Activated naive CD4-positive, alpha-beta T cell treated with anti-CD3 and anti-CD28 coated beads for 36 hours (primary cell): ENCODE data around the gene SHMT2. TPM values are rescaled to one million over a fixed set of nuclear protein-coding genes. Genes with fewer than 3 reads are reported as not detected.

Experiments used
- CTCF ChIA-PET: fragments of 350-600 bp; sonication (Branson Sonifier 250); formaldehyde crosslinking; loops from one replicate; lab custom pipeline; 2021; ENCODE audit warnings: antibody characterized with exemption; lab: Charles Lee
- DNase-seq: peaks from one replicate; pipeline ENCODE4 v3.0.0-alpha.2; 2020
- H3K27ac Mint-ChIP-seq: one replicate; pipeline ENCODE4 v1.8.0; 2021; ENCODE audit warnings: mild to moderate bottlenecking, mixed read lengths
- H3K27me3 Mint-ChIP-seq: one replicate; pipeline ENCODE4 v1.8.0; 2021; ENCODE audit warnings: low read depth, mixed read lengths
- H3K36me3 Mint-ChIP-seq: one replicate; pipeline ENCODE4 v1.8.0; 2021; ENCODE audit warnings: low read depth, mixed read lengths
- H3K4me1 Mint-ChIP-seq: one replicate; pipeline ENCODE4 v1.8.0; 2021; ENCODE audit warnings: low read depth, mixed read lengths
- H3K4me3 Mint-ChIP-seq: one replicate; pipeline ENCODE4 v1.8.0; 2021; ENCODE audit warnings: mild to moderate bottlenecking, moderate library complexity, mixed read lengths
- H3K9me3 Mint-ChIP-seq: one replicate; pipeline ENCODE4 v1.8.0; 2021; ENCODE audit warnings: mixed read lengths
- intact Hi-C: fragments of 100-400 bp; cut with micrococcal nuclease; formaldehyde crosslinking; loops from one replicate; pipeline ENCODE4 v1.15.1; 2023
- total RNA-seq, 2 experiments: library from RNA; stranded (reverse); gene quantifications; one replicate each; pipeline ENCODE4 v1.2.3, GENCODE V29; 2021

The SHMT2 gene
- total RNA-seq, 2 experiments from 2014 or later = 542 to 552 TPM

DNA sequence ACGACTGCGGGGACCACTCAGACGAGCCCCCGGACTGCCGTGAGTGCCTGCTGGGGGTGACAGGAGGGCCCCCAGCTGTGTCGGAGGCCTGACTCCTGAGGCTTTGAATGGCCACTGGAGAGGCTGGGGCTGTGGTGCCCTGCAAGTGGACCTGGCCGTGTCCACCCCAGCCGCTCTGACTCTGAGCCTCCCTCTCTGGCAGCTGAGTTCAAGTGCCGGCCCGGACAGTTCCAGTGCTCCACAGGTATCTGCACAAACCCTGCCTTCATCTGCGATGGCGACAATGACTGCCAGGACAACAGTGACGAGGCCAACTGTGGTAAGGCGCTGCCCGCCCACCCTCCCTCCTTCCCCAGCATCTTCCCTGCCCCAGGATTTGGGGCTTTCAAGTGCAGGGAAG lies 29.0 kb upstream of the SHMT2 start:
- H3K4me3 Mint-ChIP-seq = no peak overlapping the region
- H3K4me1 Mint-ChIP-seq = no peaks in the 10 kb centered on the region
- CTCF ChIA-PET = interaction anchor here (1.3 kb wide), 1 partner anchor 255 kb away, joined by 3 read pairs; the partner anchor contains the start of gene INHBE
- DNase-seq = no peak
- H3K27me3 Mint-ChIP-seq = no peaks in the 10 kb centered on the region
- no peaks in the 10 kb centered on the region for H3K36me3 Mint-ChIP-seq
- no peaks in the 10 kb centered on the region for H3K9me3 Mint-ChIP-seq
- intact Hi-C loops = no loop called here
- no peak overlapping the region for H3K27ac Mint-ChIP-seq

DNA sequence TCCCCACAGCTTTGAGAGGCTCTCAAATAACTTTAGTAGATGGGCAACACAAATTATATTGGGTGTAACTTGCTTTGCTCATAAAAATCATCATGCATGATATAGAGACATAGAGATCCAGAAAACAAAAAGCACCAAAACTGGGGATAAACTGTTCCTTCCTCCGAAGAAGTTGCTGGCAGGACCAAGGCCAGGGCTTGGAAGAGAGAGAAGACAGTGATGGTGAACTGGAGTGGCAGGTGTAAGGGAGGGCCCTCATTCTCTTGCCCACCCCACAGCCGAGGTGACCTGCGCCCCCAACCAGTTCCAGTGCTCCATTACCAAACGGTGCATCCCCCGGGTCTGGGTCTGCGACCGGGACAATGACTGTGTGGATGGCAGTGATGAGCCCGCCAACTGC lies 28.3 kb upstream of the SHMT2 start:
- Mint-ChIP-seq H3K4me3 (no peak overlapping the region), H3K4me1 (no peaks in the 10 kb centered on the region), H3K27me3 (no peaks in the 10 kb centered on the region), H3K27ac (no peak overlapping the region), H3K9me3 (no peaks in the 10 kb centered on the region), H3K36me3 (no peaks in the 10 kb centered on the region)
- CTCF ChIA-PET = interaction anchor here (1.3 kb wide), 1 partner anchor 254 kb away, joined by 3 read pairs; the partner anchor contains the start of gene INHBE
- intact Hi-C loops = no loop called here
- DNase-seq = no peak

DNA sequence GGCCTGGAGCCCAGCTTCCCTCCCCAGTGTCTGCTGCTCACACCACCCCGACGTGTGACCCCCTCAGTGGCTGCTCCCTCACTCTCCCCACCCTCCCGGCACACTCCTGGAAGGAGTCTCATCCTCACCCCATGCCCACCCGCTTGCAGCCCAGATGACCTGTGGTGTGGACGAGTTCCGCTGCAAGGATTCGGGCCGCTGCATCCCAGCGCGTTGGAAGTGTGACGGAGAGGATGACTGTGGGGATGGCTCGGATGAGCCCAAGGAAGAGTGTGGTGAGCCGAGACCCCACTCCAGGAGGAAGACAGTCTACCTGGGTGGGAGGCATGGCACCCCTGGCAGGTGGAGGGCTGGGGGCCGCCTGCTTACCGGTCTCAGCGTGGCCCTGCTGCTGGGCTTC lies 27.9 kb upstream of the SHMT2 start:
- H3K9me3 Mint-ChIP-seq = no peaks in the 10 kb centered on the region
- no peak overlapping the region for H3K27ac Mint-ChIP-seq
- H3K4me3 Mint-ChIP-seq = no peak overlapping the region
- CTCF ChIA-PET = no interaction called here
- no peaks in the 10 kb centered on the region for H3K36me3 Mint-ChIP-seq
- H3K4me1 Mint-ChIP-seq = no peaks in the 10 kb centered on the region
- no peaks in the 10 kb centered on the region for H3K27me3 Mint-ChIP-seq
- intact Hi-C loops = no loop called here
- DNase-seq = no peak

- Mint-ChIP-seq H3K36me3 (no peaks in the 10 kb centered on the region), H3K27me3 (no peaks in the 10 kb centered on the region), H3K9me3 (no peaks in the 10 kb centered on the region), H3K4me1 (no peaks in the 10 kb centered on the region), H3K27ac (no peak overlapping the region), H3K4me3 (no peak overlapping the region)
- intact Hi-C loops = no loop called here
- CTCF ChIA-PET = no interaction called here
- no peak for DNase-seq
Measured at GRCh38 chr12:57202321-57202720, 27.2 kb upstream of the SHMT2 start.

DNA sequence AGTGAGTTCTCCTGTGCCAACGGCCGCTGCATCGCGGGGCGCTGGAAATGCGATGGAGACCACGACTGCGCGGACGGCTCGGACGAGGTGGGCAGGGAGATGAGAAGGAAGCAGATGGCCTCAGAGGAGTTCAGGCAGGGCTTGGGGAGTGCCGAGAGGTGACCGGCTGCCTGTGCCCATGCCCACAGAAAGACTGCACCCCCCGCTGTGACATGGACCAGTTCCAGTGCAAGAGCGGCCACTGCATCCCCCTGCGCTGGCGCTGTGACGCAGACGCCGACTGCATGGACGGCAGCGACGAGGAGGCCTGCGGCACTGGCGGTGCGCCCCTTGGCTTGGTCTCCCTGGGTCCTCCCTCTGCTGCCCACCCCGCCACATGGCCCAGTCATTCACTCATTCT lies 26.3 kb upstream of the SHMT2 start:
- no peak overlapping the region for H3K27ac Mint-ChIP-seq
- H3K4me1 Mint-ChIP-seq = no peaks in the 10 kb centered on the region
- CTCF ChIA-PET = no interaction called here
- H3K4me3 Mint-ChIP-seq = no peak overlapping the region
- intact Hi-C loops = no loop called here
- H3K27me3 Mint-ChIP-seq = no peaks in the 10 kb centered on the region
- no peaks in the 10 kb centered on the region for H3K36me3 Mint-ChIP-seq
- no peak for DNase-seq
- H3K9me3 Mint-ChIP-seq = no peaks in the 10 kb centered on the region

GRCh38 chr12:57203791-57204190 lies 25.7 kb upstream of the SHMT2 start:
- H3K4me3 Mint-ChIP-seq = no peak overlapping the region
- H3K27me3 Mint-ChIP-seq = no peaks in the 10 kb centered on the region
- intact Hi-C loops = no loop called here
- H3K9me3 Mint-ChIP-seq = no peaks in the 10 kb centered on the region
- CTCF ChIA-PET = no interaction called here
- H3K36me3 Mint-ChIP-seq = no peaks in the 10 kb centered on the region
- H3K4me1 Mint-ChIP-seq = no peaks in the 10 kb centered on the region
- no peak for DNase-seq
- H3K27ac Mint-ChIP-seq = no peak overlapping the region

DNA sequence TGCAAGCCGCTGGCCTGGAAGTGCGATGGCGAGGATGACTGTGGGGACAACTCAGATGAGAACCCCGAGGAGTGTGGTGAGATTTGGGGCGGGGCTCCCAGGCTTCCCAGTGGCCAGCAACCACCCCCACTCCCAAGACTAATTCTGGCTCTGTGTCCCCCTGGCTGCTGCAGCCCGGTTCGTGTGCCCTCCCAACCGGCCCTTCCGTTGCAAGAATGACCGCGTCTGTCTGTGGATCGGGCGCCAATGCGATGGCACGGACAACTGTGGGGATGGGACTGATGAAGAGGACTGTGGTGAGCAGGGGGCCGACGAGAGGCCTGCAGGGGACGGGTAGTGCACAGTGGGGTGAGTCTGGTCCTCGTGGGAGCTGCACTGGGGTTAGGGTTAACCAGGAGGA lies 25.1 kb upstream of the SHMT2 start:
- CTCF ChIA-PET = no interaction called here
- Mint-ChIP-seq H3K27me3 (no peaks in the 10 kb centered on the region), H3K27ac (no peak overlapping the region), H3K4me1 (no peaks in the 10 kb centered on the region), H3K4me3 (no peak overlapping the region), H3K9me3 (no peaks in the 10 kb centered on the region), H3K36me3 (no peaks in the 10 kb centered on the region)
- intact Hi-C loops = no loop called here
- DNase-seq = no peak

GRCh38 chr12:57205186-57205585 lies 24.3 kb upstream of the SHMT2 start:
- no peak overlapping the region for H3K4me3 Mint-ChIP-seq
- DNase-seq = no peak

GRCh38 chr12:57205931-57206330 lies 23.6 kb upstream of the SHMT2 start:
- Mint-ChIP-seq H3K27ac (no peak overlapping the region), H3K36me3 (no peaks in the 10 kb centered on the region), H3K4me1 (no peaks in the 10 kb centered on the region), H3K9me3 (no peaks in the 10 kb centered on the region), H3K27me3 (no peaks in the 10 kb centered on the region), H3K4me3 (no peak overlapping the region)
- CTCF ChIA-PET = interaction anchor here (0.6 to 2.0 kb wide), 3 partner anchors 23 to 37 kb away, joined by 3 to 5 read pairs (median 3); partner anchors contain the start of gene SHMT2
- DNase-seq = no peak
- intact Hi-C loops = no loop called here

More at GRCh38 chr12:57205186-57205585, 24.3 kb upstream of the SHMT2 start:
- Mint-ChIP-seq H3K4me1 (no peaks in the 10 kb centered on the region), H3K27me3 (no peaks in the 10 kb centered on the region), H3K36me3 (no peaks in the 10 kb centered on the region), H3K9me3 (no peaks in the 10 kb centered on the region), H3K27ac (no peak overlapping the region)
- intact Hi-C loops = no loop called here
- CTCF ChIA-PET = interaction anchor here (0.6 kb wide), 1 partner anchor 24 kb away, joined by 3 read pairs; the partner anchor contains the start of gene SHMT2

DNA sequence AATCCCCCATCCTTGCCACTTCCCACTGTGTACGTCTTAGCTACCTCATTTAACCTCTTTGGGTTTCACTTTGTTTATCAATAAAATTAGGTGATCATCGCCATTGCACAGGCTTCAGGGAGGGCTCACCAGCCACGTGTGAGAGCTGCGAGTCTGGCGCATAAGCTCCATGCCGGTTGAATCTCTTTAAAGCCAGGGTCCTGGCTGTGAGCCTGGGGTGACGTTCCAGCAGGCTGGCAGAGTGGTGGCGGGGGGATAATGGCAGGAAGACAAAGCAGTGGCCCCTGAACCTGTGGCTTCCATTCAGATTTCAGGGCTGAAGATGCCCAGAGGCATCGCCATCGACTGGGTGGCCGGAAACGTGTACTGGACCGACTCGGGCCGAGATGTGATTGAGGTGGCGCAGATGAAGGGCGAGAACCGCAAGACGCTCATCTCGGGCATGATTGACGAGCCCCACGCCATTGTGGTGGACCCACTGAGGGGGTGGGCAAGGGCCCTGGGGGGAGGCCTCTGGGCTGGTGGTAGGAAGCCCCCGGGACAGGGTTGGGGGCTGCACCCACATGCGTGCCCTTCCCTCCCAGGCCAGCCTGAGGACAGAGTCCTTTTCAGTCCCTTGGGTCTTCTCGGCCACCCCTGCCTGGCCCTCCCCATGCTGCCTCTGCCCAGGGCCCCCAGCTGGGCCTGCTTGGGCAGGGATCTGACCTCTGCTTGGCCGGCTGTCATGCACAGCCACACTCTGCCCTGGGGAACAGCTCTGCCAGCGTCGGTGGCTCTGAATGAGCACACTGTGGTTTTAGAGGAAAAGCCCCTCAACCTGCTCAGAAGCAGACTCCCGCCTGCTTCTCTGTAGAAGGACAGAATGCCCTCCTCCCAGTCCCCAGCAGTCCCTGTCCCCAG lies 21.5 kb upstream of the SHMT2 start:
- Mint-ChIP-seq H3K4me3 (no peak overlapping the region), H3K36me3 (no peaks in the 10 kb centered on the region), H3K27ac (no peak overlapping the region), H3K27me3 (no peaks in the 10 kb centered on the region), H3K4me1 (no peaks in the 10 kb centered on the region), H3K9me3 (no peaks in the 10 kb centered on the region)
- intact Hi-C loops = no loop called here
- CTCF ChIA-PET = interaction anchor here (1.3 to 2.0 kb wide), 2 partner anchors 25 to 31 kb away, joined by 5 to 7 read pairs; no protein-coding TSS in a partner anchor
- DNase-seq = no peak

DNA sequence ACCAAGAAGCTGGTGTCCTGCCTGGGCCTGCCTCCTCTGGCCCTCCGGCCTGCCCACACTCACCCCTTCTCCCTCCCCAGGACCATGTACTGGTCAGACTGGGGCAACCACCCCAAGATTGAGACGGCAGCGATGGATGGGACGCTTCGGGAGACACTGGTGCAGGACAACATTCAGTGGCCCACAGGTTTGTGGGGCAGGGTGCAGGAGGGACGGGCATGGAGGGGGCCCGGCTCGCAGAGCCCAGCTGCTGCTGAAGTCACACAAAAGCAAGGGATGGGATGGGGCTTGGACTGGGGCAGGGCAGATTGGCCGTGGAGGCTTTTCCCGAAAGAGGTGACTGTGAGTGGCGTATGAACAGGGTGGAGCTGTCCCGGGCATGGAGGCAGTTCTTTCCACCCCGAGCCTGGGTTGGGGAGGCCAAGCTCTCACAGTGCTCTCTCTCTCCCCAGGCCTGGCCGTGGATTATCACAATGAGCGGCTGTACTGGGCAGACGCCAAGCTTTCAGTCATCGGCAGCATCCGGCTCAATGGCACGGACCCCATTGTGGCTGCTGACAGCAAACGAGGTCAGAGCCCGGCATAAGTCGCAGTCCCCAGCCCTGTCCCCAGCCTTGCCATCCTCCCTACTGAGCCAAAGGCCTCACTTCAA lies 20.8 kb upstream of the SHMT2 start:
- Mint-ChIP-seq H3K4me1 (peaks cover 6% of the 10 kb centered on the region), H3K27ac (no peak overlapping the region), H3K4me3 (no peak overlapping the region), H3K27me3 (peaks cover 5% of the 10 kb centered on the region), H3K9me3 (no peaks in the 10 kb centered on the region), H3K36me3 (no peaks in the 10 kb centered on the region)
- intact Hi-C loops = no loop called here
- CTCF ChIA-PET = interaction anchor here (0.5 to 1.3 kb wide), 2 partner anchors 13 to 30 kb away, joined by 3 to 7 read pairs; no protein-coding TSS in a partner anchor
- no peak for DNase-seq

- H3K27ac Mint-ChIP-seq = no peak overlapping the region
- peaks cover 17% of the 10 kb centered on the region for H3K27me3 Mint-ChIP-seq
- H3K36me3 Mint-ChIP-seq = no peaks in the 10 kb centered on the region
Measured at GRCh38 chr12:57209916-57210315, 19.6 kb upstream of the SHMT2 start.

More at GRCh38 chr12:57209916-57210315, 19.6 kb upstream of the SHMT2 start:
- Mint-ChIP-seq H3K9me3 (no peaks in the 10 kb centered on the region), H3K4me1 (peaks cover 12% of the 10 kb centered on the region), H3K4me3 (no peak overlapping the region)
- DNase-seq = no peak
- intact Hi-C loops = no loop called here
- CTCF ChIA-PET = interaction anchor here (10.9 kb wide), 1 partner anchor 31 kb away, joined by 333 read pairs; a partner anchor contains a TSS
